DLD1 (cell line): ENCODE measurements around the gene COL27A1.

Source experiments
- in situ Hi-C: cut with HindIII; loops from 2 replicates; pipeline ENCODE4 v1.10.0; 2017; ENCODE audit warnings: low sequenced_read_pairs

The COL27A1 gene

GRCh38 chr9:114141553-114142402 is 13.6 kb upstream of the COL27A1 start:
- in situ Hi-C loops = no loop called here

GRCh38 chr9:114143234-114143633 is 12.1 kb upstream of the COL27A1 start:
- in situ Hi-C loops = no loop called here

- in situ Hi-C loops = no loop called here
These were observed 8.6 kb upstream of the COL27A1 start for GRCh38 chr9:114146735-114147134.

- in situ Hi-C loops = no loop called here
These were observed 6.2 kb upstream of the COL27A1 start for GRCh38 chr9:114149181-114149580.

GRCh38 chr9:114149765-114150340 is 5.5 kb upstream of the COL27A1 start:
- in situ Hi-C loops = no loop called here

- in situ Hi-C loops = no loop called here
These were observed 4.7 kb upstream of the COL27A1 start for GRCh38 chr9:114150608-114151007.

GRCh38 chr9:114151426-114151956 is 3.8 kb upstream of the COL27A1 start:
- in situ Hi-C loops = no loop called here

- in situ Hi-C loops = no loop called here
These were observed 1.4 kb upstream of the COL27A1 start for GRCh38 chr9:114153761-114154599.

GRCh38 chr9:114154600-114155102 is 686 bp upstream of the COL27A1 start:
- in situ Hi-C loops = no loop called here

- in situ Hi-C loops = no loop called here
These were observed 789 bp downstream of the COL27A1 start for GRCh38 chr9:114155995-114156656.

GRCh38 chr9:114156657-114157421 is 1.5 kb downstream of the COL27A1 start:
- in situ Hi-C loops = no loop called here

- in situ Hi-C loops = no loop called here
These were observed 2.3 kb downstream of the COL27A1 start for GRCh38 chr9:114157516-114158176.

- in situ Hi-C loops = no loop called here
These were observed 3.3 kb downstream of the COL27A1 start for GRCh38 chr9:114158482-114159130.

GRCh38 chr9:114159691-114160090 is 4.4 kb downstream of the COL27A1 start:
- in situ Hi-C loops = no loop called here

- in situ Hi-C loops = no loop called here
These were observed 6.2 kb downstream of the COL27A1 start for GRCh38 chr9:114161513-114161912.

GRCh38 chr9:114163517-114163951 is 8.2 kb downstream of the COL27A1 start:
- in situ Hi-C loops = no loop called here

GRCh38 chr9:114164191-114164794 is 9.0 kb downstream of the COL27A1 start:
- in situ Hi-C loops = no loop called here

- in situ Hi-C loops = no loop called here
These were observed 10.2 kb downstream of the COL27A1 start for GRCh38 chr9:114165407-114166102.
